C4-2B (cell line): ENCODE results near the gene HOXB4.

ENCODE experiments used
- CTCF ChIP-seq: fragments of 450-650 bp; conservative IDR thresholded peaks from 2 replicates; pipeline ENCODE4 v1.5.1; 2017; ENCODE audit warnings: mild to moderate bottlenecking
- ZFX ChIP-seq: fragments of 450-650 bp; IDR thresholded peaks from 2 replicates; pipeline ENCODE4 v1.6.1; 2017

- no peak for TF ChIP-seq CTCF
- no peak for TF ChIP-seq ZFX
Measured at GRCh38 chr17:48565925-48566710, 12.0 kb downstream of the HOXB4 start.
